GM18519 (cell line): ENCODE measurements around the gene SMIM41.

Source experiments
- ATAC-seq: cut with Tn5 transposase; IDR thresholded peaks from one replicate; pipeline ENCODE4 v1.9.1; 2021; ENCODE audit warnings: mild to moderate bottlenecking, moderate library complexity; ENCODE audit not compliant: unreplicated experiment, low FRiP score

SMIM41 gene

DNA sequence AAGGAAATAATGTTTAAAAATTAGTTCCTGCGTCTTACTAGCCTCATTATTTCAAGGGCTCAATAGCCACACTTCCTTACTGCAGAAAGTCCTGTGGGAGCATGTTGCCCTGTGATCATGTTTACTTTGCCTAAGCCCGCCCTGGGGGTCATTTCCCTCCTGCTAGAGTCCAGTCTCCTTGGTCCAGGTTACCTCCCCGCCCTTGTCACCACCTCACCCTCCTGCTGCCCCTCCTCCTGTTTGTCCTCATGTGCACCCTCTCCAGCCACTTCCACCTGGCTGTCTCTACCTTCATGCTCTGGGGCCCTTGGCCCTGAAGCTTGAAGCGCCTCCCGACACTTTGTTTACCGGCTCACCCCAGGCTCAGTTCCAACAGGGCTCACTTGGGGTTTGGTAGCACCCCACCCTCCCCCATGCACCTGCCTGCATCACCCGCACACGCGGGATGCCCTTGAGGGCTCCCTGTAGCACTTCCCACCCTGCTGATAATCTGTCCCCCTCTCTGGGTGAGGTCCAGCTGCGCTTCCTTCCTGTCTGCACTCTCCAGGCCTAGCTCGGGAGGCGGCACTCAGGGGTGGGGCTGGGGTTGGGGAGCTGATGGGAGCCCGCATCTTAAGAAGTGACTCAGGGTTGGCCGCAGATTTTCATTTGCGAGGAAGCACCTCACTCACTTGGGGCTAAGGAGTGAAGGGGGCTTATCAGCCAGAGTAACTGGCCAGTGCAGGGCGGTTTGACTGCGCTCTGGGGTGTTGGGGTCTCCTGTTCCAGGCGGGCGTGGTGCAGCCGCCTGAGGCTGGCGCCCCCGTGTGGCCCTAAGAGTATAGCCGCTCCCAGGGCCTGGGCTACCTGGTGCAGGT is 40.1 kb downstream of the SMIM41 start:
- no peak for ATAC-seq

DNA sequence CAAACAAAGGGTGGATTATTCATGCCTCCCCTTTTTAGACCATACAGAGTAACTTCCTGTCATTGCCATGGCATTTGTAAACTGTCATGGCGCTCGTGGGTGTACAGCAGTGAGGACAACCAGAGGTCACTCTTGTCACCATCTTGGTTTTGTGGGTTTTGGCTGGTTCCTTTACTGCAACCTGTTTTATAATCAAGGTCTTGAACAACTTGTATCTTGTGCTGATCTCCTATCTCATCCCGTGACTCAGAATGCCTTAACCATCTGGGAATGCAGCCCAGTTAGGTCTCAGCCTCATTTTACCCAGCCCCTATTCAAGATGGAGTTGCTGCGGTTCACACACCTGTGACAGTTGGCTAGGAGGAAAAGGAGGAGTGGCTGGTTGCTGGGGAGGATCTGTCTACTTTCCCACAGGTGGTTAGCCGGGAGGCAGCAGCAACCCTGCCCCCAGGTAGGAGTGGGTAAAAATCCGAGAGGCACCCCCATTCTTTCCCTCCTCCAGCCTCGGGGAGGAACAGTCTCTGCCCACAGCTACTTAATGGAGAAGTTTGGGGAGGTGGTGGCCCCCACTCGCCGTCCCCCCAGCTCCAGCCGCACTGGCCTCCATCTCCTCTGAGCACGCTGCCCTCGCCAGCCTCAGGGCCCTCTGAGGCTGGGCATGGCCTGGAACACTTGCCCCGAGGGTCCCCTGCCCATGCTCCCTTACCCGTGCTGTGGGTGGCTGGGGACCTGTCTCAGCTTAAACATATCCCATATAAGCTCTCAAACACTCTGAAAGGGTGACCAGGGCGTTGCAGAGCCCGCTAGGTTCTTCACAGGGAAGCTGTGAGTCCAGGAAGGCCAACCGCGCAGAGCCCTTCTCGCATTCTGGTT is 41.7 kb downstream of the SMIM41 start:
- no peak for ATAC-seq

DNA sequence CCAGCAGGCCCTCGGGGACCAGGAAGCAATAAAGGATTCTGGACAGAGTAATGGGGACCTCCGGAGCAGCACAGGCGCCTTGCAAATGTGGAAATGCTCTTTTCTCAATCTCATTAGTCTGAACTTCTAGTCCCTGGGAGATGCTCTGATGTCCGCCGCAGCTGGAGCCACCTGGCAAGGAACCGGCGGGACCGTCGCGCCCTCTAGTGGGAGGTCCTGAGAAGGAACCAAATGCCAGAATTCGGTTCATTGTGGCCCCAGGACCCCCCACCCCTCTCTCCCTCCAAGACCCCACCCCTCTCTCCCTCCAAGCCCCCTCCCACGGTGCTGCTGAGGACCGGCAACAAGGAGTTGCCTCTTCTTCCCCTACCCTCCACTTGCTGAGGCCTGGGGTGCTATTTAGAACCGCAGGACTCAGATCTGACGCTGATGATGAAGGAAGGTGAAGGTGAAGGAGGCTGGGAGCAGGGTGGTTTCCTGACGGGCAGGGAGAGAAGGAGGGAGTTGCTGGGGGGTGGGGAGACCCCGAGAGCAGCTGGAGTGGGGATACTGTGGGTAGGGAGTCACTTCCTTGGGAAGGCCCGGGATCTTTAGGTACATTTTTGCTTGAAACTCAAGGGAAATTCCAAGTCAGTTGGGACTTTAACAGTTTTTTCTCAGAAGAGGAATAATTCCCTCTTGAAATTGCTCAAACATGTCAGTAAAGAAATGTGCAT is 42.5 kb downstream of the SMIM41 start:
- no peak for ATAC-seq

DNA sequence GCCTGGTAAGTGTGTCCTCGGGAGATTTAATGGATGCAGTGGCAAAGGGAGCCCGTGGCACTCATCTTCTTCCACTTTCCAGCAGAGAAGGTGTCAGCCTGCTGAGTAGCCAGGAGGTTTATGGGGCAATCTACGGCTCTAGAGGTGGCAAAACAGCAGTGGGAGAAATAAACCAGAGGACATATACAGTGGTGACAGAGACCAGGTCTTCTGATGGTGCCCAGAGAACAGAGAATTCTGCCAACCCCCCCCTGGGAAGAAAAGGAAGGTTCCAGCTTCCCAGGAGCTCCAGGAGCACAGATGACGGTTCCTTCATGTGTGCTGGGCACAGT is 43.0 kb downstream of the SMIM41 start:
- no peak for ATAC-seq

DNA sequence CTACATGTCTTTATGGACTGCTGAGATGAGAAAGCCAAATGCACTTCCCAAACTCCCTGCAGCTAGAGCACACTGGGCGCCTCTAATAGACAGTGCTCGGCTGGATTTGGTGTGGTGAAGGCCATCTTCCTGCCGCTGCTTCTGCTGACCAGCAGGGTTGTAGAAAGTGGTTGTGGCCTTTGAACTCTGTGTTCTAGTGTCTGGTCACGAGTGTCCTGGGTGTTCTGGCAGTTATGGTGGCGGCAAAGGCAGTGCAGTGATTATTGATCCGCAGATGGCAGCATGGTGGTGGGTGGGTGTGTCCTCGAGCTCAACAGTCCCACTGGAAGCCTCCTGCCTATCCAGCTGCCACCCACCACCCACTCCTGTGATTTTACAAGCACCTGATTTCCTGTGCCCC is 43.4 kb downstream of the SMIM41 start:
- no peak for ATAC-seq

DNA sequence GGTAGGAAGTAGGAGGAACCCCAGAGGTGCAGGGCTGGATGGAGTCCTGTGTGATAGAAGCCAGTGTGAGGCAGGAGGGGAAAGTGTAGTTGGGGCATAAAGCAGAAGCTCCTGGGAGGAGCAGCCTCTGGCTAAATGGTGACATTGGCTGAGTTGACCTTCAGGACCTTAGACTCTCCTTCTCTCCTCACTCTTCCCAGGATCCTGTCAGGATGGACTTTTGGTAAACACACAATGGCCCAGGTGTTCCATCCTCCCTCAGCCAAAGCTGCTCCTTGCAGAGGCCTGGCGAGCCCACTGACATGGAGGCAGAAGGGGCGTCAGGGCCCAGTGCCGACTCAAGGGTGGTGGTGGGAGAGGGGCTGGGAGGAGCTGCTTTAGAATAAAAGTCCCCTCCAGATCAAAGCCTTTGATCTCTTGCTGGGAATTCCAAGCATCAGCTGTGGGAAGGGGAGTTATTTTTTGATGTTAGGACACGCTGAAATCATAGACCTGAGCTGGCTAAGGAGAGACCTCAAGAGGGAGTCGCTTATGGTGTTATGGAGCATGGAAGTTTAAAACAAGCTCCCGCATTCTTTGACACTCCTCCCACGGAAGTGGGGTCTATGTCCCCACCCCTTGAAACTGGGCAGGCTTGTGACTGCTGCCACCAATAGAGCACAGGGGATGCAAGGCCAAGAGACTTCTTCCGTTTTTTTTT is 44.1 kb downstream of the SMIM41 start:
- no peak for ATAC-seq

DNA sequence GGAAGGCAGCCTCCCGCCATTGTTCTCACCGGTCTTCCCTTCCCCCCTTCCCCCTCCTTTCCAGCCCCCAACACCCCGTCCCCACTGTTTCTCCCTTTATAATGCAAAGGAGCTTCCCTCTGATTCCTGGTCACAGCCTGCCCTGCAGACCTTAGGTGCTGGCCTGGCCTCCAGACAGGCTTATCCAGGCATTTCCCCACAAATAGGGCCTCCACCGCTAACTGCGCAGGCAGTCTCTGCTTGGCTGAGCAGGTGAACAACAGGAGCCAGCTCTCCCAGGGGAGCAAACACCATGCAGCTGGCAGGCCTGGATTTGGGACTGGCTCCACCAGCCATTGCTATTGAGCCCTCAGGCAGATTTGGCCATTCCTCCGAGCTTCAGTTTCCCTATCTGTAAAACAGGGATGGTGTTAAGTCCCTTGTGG is 46.0 kb downstream of the SMIM41 start:
- ATAC-seq, result no peak

DNA sequence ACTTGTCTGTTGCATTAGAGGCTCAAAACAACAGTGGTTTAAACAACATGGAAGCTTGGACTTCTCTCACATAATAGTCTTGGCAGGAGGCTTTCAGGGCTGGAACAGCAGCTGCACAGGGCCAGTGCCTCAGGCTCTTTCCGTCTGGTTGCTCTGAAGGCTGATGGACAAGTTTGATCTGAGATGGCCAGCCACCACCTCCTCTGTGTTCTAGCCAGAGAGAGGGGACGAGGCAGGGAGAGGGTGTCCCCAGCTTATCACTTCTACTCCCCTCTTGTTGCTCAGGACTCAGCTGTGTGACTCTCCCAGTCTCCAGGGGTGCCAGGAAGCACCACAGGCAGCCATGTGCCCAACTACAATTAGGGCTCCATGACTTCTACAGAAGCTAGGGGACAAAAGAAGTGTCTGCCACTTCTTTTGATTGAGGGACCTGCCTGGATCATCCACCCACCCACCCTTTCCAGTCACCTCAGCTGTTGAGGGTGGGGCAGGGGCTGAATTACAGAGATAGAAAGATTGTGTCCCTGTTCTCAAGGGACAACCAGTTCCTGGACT is 46.6 kb downstream of the SMIM41 start:
- ATAC-seq, result no peak

DNA sequence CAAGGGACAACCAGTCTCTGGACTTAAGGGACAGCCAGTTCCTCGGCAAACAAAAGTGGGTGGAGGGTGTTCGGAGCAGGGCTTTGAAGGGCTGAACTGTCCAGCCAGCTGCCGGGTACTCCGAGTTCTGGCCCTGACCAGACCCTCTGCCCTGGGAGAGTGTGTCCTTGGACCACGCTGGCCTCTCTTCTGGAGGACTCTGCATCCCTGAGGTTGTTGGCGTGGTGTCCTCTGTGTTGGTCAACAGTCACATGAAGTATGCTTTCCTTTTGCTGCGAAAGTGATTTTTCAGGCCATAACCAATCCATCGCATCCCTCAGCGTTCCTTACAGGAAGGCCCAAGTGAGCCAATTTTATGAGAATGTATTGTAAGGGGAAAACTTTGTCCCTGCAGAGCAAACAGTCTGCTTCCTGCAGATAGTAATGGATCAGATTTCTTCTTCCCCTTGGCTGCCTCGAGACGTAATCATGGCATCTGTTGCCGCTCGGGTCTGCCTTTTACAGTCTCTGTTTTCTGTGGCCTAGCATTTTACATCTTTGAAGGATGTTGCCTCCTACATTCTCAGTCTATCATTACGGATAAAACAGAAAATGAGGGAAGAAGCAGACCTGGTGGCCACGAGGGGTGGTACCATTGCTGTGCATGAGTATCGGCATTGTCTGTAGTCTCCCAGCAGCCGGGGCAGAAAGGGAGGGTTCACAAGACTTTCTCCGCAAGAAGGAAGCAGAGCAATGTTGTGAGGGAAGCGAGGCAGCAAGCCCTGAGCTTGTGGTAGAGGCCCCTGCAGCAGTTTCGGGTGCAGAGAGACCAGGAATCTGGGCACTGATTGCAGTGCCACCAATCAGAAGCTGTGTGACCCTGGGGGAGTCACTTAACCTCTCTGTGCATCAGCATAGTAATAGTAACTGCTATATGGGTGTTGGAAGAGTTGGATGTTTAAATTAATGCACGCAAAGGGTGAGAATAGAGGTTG is 47.4 kb downstream of the SMIM41 start:
- no peak for ATAC-seq

DNA sequence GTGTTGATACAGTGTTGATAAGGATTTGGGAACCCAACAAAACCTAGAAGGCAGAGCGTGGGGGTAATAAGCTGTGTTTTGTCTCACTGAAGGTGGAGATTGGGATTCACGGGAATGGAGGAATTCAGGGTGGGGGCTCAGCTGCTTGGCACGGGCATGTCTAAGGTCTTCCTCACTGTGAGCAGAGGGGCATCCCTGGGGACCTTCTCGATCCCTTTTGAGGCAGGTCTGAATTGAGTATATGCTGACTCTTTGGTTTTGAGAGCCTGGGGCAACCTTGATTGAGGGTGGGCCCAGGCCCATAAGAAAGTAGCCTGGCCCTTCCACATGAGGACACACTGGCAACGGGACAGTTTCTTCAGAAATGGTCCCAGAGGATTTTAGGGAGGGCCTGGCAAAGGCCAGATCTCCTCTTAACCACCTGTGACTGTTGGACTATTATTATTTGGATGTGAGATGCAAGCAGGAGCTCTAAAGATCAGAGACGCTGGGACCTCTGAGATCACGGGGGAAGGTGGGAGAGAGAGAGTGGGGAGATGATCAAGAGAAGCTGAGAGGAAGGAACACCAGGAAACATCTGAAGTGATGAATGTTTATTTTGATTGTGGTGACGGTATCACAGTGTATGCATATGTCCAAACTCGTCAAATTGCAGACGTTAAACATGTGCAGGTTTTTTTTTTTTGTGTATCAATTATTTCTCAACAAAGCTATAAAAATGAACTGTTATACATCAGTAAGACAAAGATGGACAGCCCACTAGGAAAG is 48.4 kb downstream of the SMIM41 start:
- no peak for ATAC-seq

DNA sequence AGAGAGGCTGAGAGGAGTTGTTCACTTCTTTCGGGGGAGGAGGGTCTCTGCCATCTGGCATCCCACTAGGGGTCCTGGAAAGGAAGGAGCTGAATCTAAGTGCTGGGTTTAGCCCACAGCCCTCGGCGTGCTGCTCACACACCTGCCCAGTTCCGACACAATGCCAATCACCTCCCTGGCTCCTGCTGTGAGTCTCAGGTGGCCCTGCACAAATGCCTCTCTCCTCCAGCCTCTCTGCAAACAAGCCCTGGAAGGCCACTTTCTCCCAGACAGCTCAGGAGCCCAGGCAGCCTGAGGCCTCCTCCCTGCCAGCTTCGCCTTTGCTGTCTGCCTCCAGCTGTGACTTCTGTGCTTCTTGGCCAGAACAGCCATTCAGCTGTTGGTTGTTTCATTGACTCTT is 51.2 kb downstream of the SMIM41 start:
- ATAC-seq, result no peak

DNA sequence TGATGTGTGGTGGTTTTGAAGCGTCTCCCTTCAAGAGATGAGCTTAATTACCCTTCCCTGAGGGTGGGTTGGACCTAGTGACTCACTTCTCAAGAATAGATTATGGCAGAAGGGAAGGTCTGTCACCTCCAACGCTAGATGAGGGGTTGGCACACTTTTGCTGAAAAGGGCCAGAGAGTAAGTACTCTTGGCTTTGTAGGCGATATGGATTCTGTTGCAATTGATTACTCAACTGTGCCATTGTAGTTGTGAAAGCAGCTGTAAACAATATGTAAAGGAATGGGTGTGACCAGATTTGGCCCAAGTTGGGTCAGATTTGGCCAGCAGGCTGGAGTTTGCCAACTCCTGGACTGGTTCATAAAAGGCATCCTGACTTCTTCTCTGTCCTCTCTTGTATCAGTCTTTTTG is 53.3 kb downstream of the SMIM41 start:
- ATAC-seq, result no peak

DNA sequence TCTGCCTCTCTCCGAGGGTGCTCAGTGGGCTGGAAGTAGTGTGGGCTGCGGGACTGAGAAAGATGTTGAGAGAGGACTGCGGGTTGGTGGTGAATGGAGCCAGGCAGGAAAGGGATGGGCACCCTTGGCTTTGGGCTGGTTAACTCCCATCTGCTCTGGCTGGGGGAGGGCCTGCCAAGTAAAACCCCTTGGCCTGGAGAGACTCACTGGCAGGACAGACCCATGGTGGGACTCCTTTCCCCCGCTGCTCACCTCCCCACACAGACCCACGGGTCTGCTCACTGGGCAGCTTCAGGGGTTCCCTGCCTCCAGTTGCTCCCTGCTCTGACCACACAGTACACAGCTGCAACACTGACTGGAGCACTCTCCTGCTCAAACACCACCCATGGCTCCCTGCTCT is 58.2 kb downstream of the SMIM41 start:
- ATAC-seq, result no peak

DNA sequence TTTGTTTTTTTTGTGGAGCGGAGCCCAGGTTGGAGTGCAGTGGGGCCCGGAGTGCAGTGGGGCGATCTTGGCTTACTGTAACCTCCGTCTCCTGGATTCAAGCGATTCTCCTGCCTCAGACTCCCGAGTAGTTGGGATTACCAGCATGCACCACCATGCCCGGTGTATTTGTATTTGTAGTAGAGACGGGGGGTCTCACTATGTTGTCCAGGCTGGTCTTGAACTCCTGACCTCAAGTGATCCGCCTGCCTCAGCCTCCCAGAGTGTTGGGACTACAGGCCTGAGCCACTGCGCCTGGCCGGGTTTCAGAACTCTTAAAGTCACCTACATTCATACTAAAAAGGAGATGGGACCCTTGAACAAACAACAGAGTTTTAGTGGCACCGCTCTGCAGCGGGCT is 59.6 kb downstream of the SMIM41 start:
- ATAC-seq, result no peak

DNA sequence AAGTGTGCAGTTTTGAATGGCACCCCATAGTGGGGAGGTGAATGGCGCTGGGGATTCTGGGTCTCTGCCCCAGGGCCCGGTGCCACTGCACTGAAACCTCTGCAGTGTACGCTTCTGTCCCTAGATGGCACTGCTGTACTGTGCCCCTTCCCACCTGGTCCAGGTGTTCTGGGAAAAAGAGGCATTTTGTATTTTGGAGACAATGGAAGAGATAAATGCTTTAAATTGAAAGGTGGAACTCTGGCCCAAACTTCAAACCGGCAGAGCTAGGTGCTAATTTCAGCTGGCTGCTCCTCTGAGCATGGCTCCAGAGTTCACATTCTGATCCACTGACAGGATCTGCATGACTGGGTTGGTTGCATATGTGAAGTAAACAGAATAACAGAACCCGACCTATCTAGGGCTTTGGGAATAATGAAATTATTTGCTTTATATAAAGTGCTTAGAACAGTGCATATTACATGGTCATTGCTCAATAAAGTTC is 60.1 kb downstream of the SMIM41 start:
- ATAC-seq, result no peak

DNA sequence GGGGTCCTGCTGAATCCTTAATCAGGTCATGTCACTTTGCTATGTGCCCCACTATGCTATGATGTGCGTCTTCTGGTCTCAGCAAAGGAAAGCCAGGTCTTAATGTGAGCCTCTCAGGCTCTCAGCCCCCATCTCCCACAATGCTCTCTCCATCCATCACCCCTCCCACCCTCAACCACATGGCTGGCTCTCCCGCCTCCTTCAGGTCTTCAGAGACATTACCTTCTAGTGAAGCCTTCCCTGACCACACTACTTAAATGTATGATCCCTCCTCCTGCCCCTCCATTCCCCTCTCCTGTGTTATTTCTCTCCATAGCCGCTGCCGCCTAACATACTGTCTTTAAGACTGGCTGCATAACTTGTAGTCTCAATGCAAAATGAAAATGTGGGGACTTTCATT is 61.8 kb downstream of the SMIM41 start:
- no peak for ATAC-seq

DNA sequence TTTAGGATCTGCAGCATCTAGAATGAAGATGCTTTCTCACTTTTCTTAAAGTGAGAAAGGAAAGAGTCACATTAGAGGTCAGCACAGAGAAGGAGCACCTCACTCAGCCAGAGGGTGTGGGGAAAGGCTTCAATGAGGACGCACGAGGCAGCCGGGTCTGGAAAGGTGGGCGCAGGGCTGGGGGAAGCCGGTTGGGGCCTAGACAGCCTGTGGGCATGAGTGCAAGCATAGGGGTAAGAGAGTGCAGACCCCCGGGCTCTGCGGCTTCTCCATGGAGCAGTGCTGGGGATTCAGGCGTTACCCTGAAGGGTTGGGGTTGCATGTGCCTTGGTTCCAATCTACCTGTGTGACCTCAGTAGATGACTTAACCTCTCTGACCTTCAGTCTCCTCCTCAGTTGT is 62.4 kb downstream of the SMIM41 start:
- no peak for ATAC-seq

DNA sequence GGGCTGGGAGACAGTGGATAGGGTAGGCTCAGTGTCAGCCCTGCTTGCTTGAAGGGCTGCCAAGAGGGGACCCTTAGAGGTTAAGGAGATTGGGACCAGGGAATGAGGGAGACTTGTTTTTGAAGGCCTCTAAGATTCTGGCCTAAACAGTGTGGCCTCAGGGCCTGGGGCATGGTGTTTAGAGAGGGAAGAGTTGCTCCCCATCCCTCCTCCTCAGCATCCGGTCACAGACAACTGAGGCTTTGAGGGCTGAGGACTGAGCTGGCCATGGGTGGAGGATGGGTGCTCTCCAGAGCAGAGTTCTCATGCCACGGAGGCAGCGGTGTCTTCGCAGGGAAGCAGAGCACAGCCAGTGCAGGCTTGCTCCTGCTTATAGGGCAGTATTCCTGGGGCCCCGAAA is 62.9 kb downstream of the SMIM41 start:
- ATAC-seq, result no peak
